K562 (cell line): ENCODE data around the gene LPAR2. TPM values are rescaled to one million over a fixed set of nuclear protein-coding genes. Genes with fewer than 3 reads are reported as not detected.
A peak's percentile ranks its signal among the peaks of the same experiment; 100 is the strongest.

Experiments
- ATAC-seq: fragments of 200-7000 bp; cut with Tn5 transposase; 3 replicates; pipeline ENCODE4 v1.9.1; 2020; ENCODE audit warnings: moderate library complexity
- BruUV-seq: library from RNA; stranded (reverse); fragments of 400-500 nt; replicated peaks from 2 replicates; lab custom pipeline; 2021; lab: Mats Ljungman, UMichigan
- CTCF ChIA-PET: fragments of 300-600 bp; formaldehyde crosslinking; extraction: SDS; loops from one replicate; lab custom pipeline; 2021; ENCODE audit warnings: low intra/inter-chr PET ratio; lab: Yijun Ruan, JAX
- POLR2A ChIA-PET: fragments of 300-600, 350-650 bp; sonication (Branson Sonifier 250); formaldehyde crosslinking; extraction: SDS; loops from one replicate; lab custom pipeline; 2021; ENCODE audit warnings: antibody characterized with exemption, inconsistent platforms; lab: Yijun Ruan, JAX
- DNase-seq, 4 experiments: peaks; one replicate each; pipeline versions ENCODE4 v3.0.0 to v3.0.0-alpha.2; 2011 to 2018; ENCODE audit warnings: low spot score in 3 of 4, mixed read lengths in 3 of 4; ENCODE audit errors: extremely low read depth in 1 of 4
- FAIRE-seq: peaks from 2 replicates; lab custom pipeline; 2011; peaks lifted over from hg19 to GRCh38; lab: Jason Lieb, UNC
- H2AFZ ChIP-seq: 2 replicates; pipeline ENCODE4 v1.6.0; 2011; ENCODE audit warnings: low read depth, low read length, control low read depth, inconsistent platforms
- H3K27ac ChIP-seq: fragments of 200-600 bp; 3 replicates; pipeline ENCODE4 v1.8.0; 2011; ENCODE audit warnings: low read depth, mild to moderate bottlenecking, control low read depth, inconsistent platforms, low read length, moderate library complexity, mixed read lengths; ENCODE audit errors: extremely low read depth
- H3K27me3 ChIP-seq, 2 experiments: fragments of 300-600 bp in 1 of 2; 2 replicates in 1 of 2; 3 replicates in 1 of 2; pipeline versions ENCODE4 v1.6.0 to v1.8.0; 2011; ENCODE audit warnings: inconsistent platforms in 2 of 2, low read length in 2 of 2, mild to moderate bottlenecking in 1 of 2, mixed read lengths in 1 of 2, moderate library complexity in 1 of 2; ENCODE audit not compliant: control insufficient read depth in 2 of 2, insufficient read depth in 2 of 2
- H3K36me3 ChIP-seq: fragments of 300-600 bp; 3 replicates; pipeline ENCODE4 v1.8.0; 2011; ENCODE audit warnings: mild to moderate bottlenecking, low read length, inconsistent platforms; ENCODE audit not compliant: control insufficient read depth, insufficient read depth
- H3K4me1 ChIP-seq, 2 experiments: fragments of 200-600 bp in 1 of 2; replicated peaks in 1 of 2; 2 replicates in 1 of 2; 3 replicates in 1 of 2; pipeline versions ENCODE4 v1.5.1 to v1.8.0; 2011; ENCODE audit warnings: inconsistent platforms in 2 of 2, low read length in 2 of 2, mild to moderate bottlenecking in 1 of 2, mixed read lengths in 1 of 2, moderate library complexity in 1 of 2; ENCODE audit not compliant: control insufficient read depth in 2 of 2, insufficient read depth in 2 of 2
- H3K4me2 ChIP-seq: 2 replicates; pipeline ENCODE4 v1.6.1; 2011; ENCODE audit warnings: low read length, control low read depth, inconsistent platforms, mixed read lengths; ENCODE audit not compliant: insufficient read depth
- H3K4me3 ChIP-seq: fragments of 200-600 bp; sonication (generic), shearing (Covaris generic); 2 replicates; pipeline ENCODE4 v1.5.1; 2016; ENCODE audit warnings: control low read depth, inconsistent platforms
- H3K79me2 ChIP-seq: fragments of 200-600 bp; 3 replicates; pipeline ENCODE4 v1.8.0; 2011; ENCODE audit warnings: low read length, inconsistent platforms; ENCODE audit not compliant: control insufficient read depth, insufficient read depth
- H3K9ac ChIP-seq, 2 experiments: 2 replicates each; pipeline versions ENCODE4 v1.6.0 to v1.6.1; 2011; ENCODE audit warnings: low read depth in 2 of 2, low read length in 2 of 2, control low read depth in 1 of 2, inconsistent platforms in 1 of 2, mild to moderate bottlenecking in 1 of 2, mixed read lengths in 1 of 2; ENCODE audit not compliant: insufficient read depth in 1 of 2
- H3K9me1 ChIP-seq: one replicate; pipeline ENCODE4 v1.6.0; 2011; ENCODE audit warnings: inconsistent platforms, mild to moderate bottlenecking, low read length, moderate library complexity; ENCODE audit not compliant: control insufficient read depth, insufficient read depth
- H3K9me3 ChIP-seq: replicated peaks from 2 replicates; pipeline ENCODE4 v1.5.1; 2011; ENCODE audit warnings: low read depth, low read length, inconsistent platforms; ENCODE audit not compliant: control insufficient read depth, insufficient read depth
- H4K20me1 ChIP-seq: replicated peaks from 2 replicates; pipeline ENCODE4 v1.6.1; 2011; ENCODE audit warnings: low read length, inconsistent platforms, mixed read lengths; ENCODE audit not compliant: control insufficient read depth, insufficient read depth
- AFF4 ChIP-seq: sonication (generic); formaldehyde crosslinking; IDR thresholded peaks from 2 replicates; pipeline ENCODE4 v1.8.0; 2023; ENCODE audit warnings: mild to moderate bottlenecking, missing genetic modification reagents
- ARID1B ChIP-seq: fragments of 450-650 bp; IDR thresholded peaks from 2 replicates; pipeline ENCODE4 v1.6.1; 2016; ENCODE audit warnings: antibody characterized with exemption, mild to moderate bottlenecking, inconsistent platforms
- ATF3 ChIP-seq, 2 experiments: fragments of 450-650 bp in 1 of 2; sonication (generic) in 1 of 2; formaldehyde crosslinking in 1 of 2; IDR thresholded peaks in 1 of 2; conservative IDR thresholded peaks in 1 of 2; 2 replicates each; pipeline versions ENCODE4 v1.6.1 to v1.8.1; 2016 to 2023; ENCODE audit warnings: mild to moderate bottlenecking in 2 of 2, moderate library complexity in 2 of 2, inconsistent platforms in 1 of 2, missing genetic modification reagents in 1 of 2
- CBFA2T3 ChIP-seq: fragments of 450-650 bp; IDR thresholded peaks from 2 replicates; pipeline ENCODE4 v1.6.1; 2017
- CTBP1 ChIP-seq: fragments of 450-650 bp; IDR thresholded peaks from 2 replicates; pipeline ENCODE4 v1.6.1; 2016; ENCODE audit warnings: borderline replicate concordance
- FOSL1 ChIP-seq: fragments of 200-800 bp; sonication (Bioruptor generic); conservative IDR thresholded peaks from 2 replicates; pipeline ENCODE4 v1.6.1; 2016; ENCODE audit warnings: missing genetic modification characterization, missing compliant biosample characterization
- HDAC2 ChIP-seq: fragments of 450-650 bp; IDR thresholded peaks from 2 replicates; pipeline ENCODE4 v1.6.1; 2016; ENCODE audit warnings: mild to moderate bottlenecking
- HNRNPUL1 ChIP-seq: fragments of 200-400 bp; formaldehyde crosslinking; IDR thresholded peaks from 2 replicates; pipeline ENCODE4 v1.6.1; 2017; ENCODE audit warnings: low read length
- JUND ChIP-seq, 2 experiments: IDR thresholded peaks; 2 replicates in 1 of 2; 3 replicates in 1 of 2; pipeline ENCODE4 v1.6.1; 2011; ENCODE audit warnings: borderline replicate concordance in 2 of 2, low read depth in 2 of 2, low read length in 2 of 2, improper control_type of control experiment in 1 of 2, missing biosample characterization in 1 of 2, missing genetic modification characterization in 1 of 2, missing genetic modification reagents in 1 of 2
- KDM1A ChIP-seq, 2 experiments: fragments of 450-650 bp; IDR thresholded peaks; 2 replicates each; pipeline ENCODE4 v1.6.1; 2016; ENCODE audit warnings: mild to moderate bottlenecking in 2 of 2
- NFE2 ChIP-seq: IDR thresholded peaks from 2 replicates; pipeline ENCODE4 v1.6.1; 2014; ENCODE audit warnings: antibody characterized with exemption, low read depth
- PHB ChIP-seq: fragments of 250-450 bp; sonication (Bioruptor Pico); IDR thresholded peaks from 2 replicates; pipeline ENCODE4 v1.5.0; 2021
- ZBTB2 ChIP-seq: fragments of 450-650 bp; IDR thresholded peaks from 2 replicates; pipeline ENCODE4 v1.6.1; 2016; ENCODE audit warnings: antibody characterized with exemption
- ZEB2 ChIP-seq: fragments of 450-650 bp; IDR thresholded peaks from 2 replicates; pipeline ENCODE4 v1.6.1; 2016
- ZFP1 ChIP-seq: fragments of 450-650 bp; formaldehyde crosslinking; IDR thresholded peaks from 2 replicates; pipeline ENCODE4 v1.4.0; 2020; ENCODE audit warnings: mild to moderate bottlenecking, mixed read lengths
- ZNF507 ChIP-seq: conservative IDR thresholded peaks from 2 replicates; pipeline ENCODE4 v1.6.1; 2017; ENCODE audit warnings: missing genetic modification characterization, missing compliant biosample characterization
- WGBS: fragments of 100-300 bp; shearing (Covaris generic); methylation state at CpG from one replicate; pipeline ENCODE4 v1.1.6; 2016; ENCODE audit warnings: low coverage, mixed read lengths; ENCODE audit not compliant: insufficient coverage; ENCODE audit errors: missing lambda C conversion rate; 5-methylcytosine and 5-hydroxymethylcytosine counted together
- in situ Hi-C: fragments of 300-500 bp; cut with MboI; formaldehyde crosslinking; loops from 4 replicates; pipeline ENCODE4 v1.15.0; 2018; ENCODE audit warnings: inconsistent platforms, mixed read lengths
- intact Hi-C: fragments of 100-400 bp; cut with micrococcal nuclease; formaldehyde crosslinking; loops from 2 replicates; pipeline ENCODE4 v1.14.2; 2022
- polyA plus RNA-seq, 8 experiments: library from polyadenylated mRNA; depleted of rRNA in 4 of 8; stranded (reverse) in 5 of 8; unstranded in 3 of 8; fragments of >200 nt; fragmentation: Nextera tagmentation in 2 of 8; fragmentation: Illumina TruSeq in 1 of 8; extraction: Ambion mirVana in 2 of 8; extraction: Trizol in 1 of 8; gene quantifications; 2 replicates each; pipeline versions ENCODE4 v1.2.1 to v1.2.3, GENCODE V29; 2011 to 2014; ENCODE audit warnings: inconsistent platforms in 1 of 8, missing spikeins in 1 of 8
- total RNA-seq, 7 experiments: library from RNA; depleted of rRNA in 6 of 7; stranded (reverse); fragments of >200 nt in 6 of 7; fragmentation: Illumina TruSeq in 2 of 7; extraction: Trizol in 2 of 7; gene quantifications; 2 replicates each; pipeline versions ENCODE4 v1.2.1 to v1.2.3, GENCODE V29; 2011 to 2021; ENCODE audit warnings: low replicate concordance in 1 of 7

Gene LPAR2
- total and polyA plus RNA-seq, 9 of the 15 experiments (the other 6 are each of a cell fraction or from before 2014, with no cell fraction given): 0.63 to 13.8 (median 4.4) TPM

GRCh38 chr19:19606021-19606420 lies 22.0 kb downstream of the LPAR2 start:
- WGBS: 15% methylated on average over 1 of the region's 1 CpG
- Histone ChIP-seq H3K36me3 (no peaks in the 10 kb centered on the region), H3K9ac (no peak overlapping the region; a peak in 1 of 4 replicates), H4K20me1 (no peaks in the 10 kb centered on the region), H3K9me1 (peaks cover 4% of the 10 kb centered on the region), H3K4me3 (no peak overlapping the region), H3K27me3 (no peaks in the 10 kb centered on the region), H3K79me2 (no peaks in the 10 kb centered on the region), H2AFZ (no peak overlapping the region), H3K27ac (0 out of 3 replicates have a peak overlapping the region, but pooled peaks have one; percentile 21), H3K9me3 (no peaks in the 10 kb centered on the region), H3K4me2 (no peak overlapping the region), H3K4me1 (peaks cover 3 to 6% of the 10 kb centered on the region in 2 experiments; a peak in 1 of 5 replicates)
- POLR2A ChIA-PET: interaction anchor here (0.6 to 1.8 kb wide), 2 partner anchors 11 to 78 kb away, joined by 3 to 5 read pairs; no protein-coding TSS in a partner anchor
- in situ Hi-C loops (no loop called here), intact Hi-C loops (no loop called here)
- CTCF ChIA-PET: no interaction called here
- no TSS peak for BruUV-seq
- ATAC-seq (peak; percentile 42), FAIRE-seq (peak; percentile 63), DNase-seq (peak in 1 of 4 experiments; percentile 13)
- 0 out of 2 replicates have a peak, but pooled peaks have one; percentile 6 for TF ChIP-seq JUND (IDR thresholded peaks at IDR 0.05; ENCODE audit: borderline replicate concordance, low read depth, low read length)
- TF ChIP-seq JUND (tag; IDR thresholded peaks at IDR 0.05; ENCODE audit: borderline replicate concordance, low read depth, low read length): no peak; the same call in 2 of the 3 replicates
- no peak for TF ChIP-seq AFF4 (CRISPR knock-in tag)
- TF ChIP-seq ZEB2: 0 out of 2 replicates have a peak, but pooled peaks have one; percentile 24
- TF ChIP-seq PHB (CRISPR knock-in tag): no peak
- no peak for TF ChIP-seq ZNF507
- TF ChIP-seq ARID1B: 0 out of 2 replicates have a peak, but pooled peaks have one; percentile 13
- TF ChIP-seq KDM1A (IDR thresholded peaks at IDR 0.05): 0 out of 4 replicates have a peak, but pooled peaks of 1 of the 2 experiments have one; percentile 15
- TF ChIP-seq ZFP1: no peak
- TF ChIP-seq NFE2: no peak
- no peak for TF ChIP-seq ZBTB2
- TF ChIP-seq HNRNPUL1: no peak
- 0 out of 2 replicates have a peak, but pooled peaks have one; percentile 26 for TF ChIP-seq CTBP1
- peak; percentile 41; the same call in 1 of the 2 replicates for TF ChIP-seq FOSL1 (tag)
- TF ChIP-seq ATF3 (IDR thresholded peaks at IDR 0.05): peak; percentile 72
- no peak for TF ChIP-seq ATF3 (CRISPR knock-in tag; conservative IDR thresholded peaks at IDR 0.05)
- peak; percentile 52 for TF ChIP-seq CBFA2T3
- TF ChIP-seq HDAC2: no peak
